Activated CD8-positive, alpha-beta memory T cell treated with anti-CD3 and anti-CD28 coated beads, Interleukin-2, amount 50 U/mL, for 48 hours (primary cell): ENCODE data around the gene CEP85L.

Source experiments
- DNase-seq: peaks from one replicate; pipeline ENCODE4 v3.0.0-alpha.2; 2020

The CEP85L gene

DNA sequence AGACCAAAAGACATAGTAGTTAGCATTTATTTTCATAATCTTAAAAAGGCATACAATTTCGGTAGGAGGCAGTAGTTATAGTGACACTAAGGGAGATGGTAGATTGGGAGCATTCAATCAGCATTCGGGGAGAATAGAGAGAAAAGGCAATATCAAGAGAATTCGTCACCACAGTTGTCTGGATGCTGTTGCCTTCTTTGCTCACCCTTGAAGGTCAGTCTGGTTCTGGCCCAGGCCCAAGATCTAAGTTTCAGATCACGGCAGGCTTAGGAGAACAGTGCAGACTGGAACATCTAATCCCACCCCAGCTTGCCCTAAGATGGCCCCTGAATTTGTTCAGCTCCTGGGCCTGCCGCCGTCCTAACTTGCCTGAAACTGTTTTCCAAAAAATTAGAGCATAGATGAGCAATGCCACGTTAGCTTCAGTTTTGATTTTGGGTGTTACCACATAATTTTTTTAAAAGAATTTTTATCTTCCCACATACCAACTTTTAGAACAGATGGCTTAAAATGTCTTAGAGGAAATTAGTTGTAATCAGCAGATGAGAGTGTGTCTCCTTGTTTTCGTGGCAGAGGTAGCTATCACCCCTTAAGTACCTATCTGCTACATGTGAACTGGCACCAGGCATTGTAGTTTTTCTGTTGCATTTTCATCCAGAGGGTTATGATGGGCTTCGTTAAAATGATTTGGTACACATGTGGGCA lies 8.3 kb upstream of the CEP85L start:
- DNase-seq = no peak

- DNase-seq = no peak
Measured at GRCh38 chr6:118656847-118657451, 5.6 kb upstream of the CEP85L start.

DNA sequence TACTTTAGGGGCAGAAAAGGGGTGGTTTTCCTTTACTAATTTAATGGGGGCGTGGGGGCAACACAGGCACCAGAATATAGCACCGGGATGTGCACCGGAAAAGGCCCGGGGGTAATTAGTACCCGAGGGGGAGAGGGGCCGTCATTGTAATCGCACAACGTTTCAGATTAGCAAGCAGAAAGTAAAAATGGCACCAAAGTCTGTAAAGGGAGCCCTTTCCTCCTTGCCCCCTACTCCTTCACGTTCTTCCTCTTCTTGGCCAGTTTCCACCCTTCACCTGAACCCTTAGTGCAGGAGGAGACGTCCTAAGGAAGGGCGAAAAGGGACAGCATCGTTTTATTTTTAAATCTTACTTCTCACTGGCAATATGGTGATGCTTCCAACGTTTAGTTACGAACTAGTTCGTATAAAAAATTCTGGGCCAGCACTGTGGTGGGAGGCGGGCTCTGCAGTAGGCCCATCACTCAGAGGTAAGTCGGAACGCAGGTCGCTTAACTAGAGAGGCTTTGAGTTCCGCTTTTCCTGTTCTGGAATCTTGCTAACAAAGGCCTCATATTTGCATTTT lies 742 bp upstream of the CEP85L start:
- DNase-seq = no peak

GRCh38 chr6:118650582-118651281 lies 659 bp downstream of the CEP85L start:
- peak; percentile 78 for DNase-seq

DNA sequence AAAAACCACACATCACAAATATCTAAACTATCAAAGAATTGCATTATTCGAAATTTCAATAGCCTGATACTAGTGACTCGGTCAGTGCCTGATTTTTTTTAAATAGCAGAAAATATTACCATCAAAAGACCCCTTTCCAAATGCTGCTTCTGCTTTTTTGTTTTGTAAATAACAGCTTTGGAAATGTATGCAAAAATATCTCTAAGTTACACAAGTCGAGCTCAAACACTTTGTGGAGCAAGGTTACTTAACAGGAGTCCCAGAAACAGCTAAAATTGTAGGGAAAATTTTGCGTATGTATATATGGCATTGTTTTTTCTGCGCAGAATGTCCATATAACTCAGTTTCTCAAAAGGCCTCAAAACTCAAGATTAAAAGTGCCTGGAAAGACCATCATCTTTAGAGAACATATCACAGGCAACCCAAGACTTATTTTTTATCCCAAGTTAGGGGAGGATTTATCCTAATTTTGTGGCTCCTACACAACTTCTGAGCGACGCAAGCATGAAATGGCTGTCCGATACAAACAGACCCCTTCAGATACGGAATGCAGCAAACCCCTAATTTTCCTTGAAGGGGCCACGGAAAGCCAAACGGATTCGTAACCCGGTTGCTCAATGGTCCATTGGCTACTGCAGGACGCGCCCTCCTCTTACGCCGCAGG lies 1.3 kb downstream of the CEP85L start:
- no peak for DNase-seq

- DNase-seq = no peak
Measured at GRCh38 chr6:118648866-118649554, 2.4 kb downstream of the CEP85L start.

DNA sequence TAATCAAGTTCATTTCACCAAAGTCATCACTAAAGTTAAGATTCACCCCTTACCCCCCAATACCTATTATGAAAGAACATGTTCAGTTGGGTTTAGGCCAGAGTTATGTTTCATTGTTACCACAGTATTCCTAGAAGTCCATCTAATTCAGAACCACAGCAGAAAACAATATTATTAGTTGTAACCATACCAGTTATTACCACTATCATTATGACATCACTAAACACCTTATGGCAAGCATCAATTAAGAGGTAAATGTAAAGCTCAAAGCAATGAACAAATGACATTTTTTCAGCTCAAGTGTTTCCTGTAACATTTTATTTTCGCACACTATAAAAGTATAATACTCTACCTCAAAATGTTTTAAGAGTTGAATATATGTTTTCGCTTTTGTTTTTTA lies 4.4 kb downstream of the CEP85L start:
- no peak for DNase-seq

DNA sequence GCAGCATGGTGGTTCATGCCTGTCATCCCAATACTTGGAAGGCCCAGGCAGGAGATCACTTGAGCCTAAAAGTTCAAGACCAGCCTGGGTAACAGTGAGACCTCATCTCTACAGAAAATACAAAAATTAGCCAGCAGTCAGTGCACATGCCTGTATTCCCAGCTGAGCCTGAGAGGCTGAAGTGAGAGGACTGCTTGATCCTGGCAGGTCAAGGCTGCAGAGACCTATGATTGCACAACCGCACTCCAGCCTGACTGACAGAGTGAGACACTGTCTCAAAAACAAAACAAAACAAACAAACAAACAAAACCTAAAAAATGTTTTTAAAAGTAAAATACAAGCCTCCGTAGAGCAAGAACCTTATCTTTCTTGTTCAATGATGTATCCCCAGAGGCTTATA lies 6.0 kb downstream of the CEP85L start:
- no peak for DNase-seq

DNA sequence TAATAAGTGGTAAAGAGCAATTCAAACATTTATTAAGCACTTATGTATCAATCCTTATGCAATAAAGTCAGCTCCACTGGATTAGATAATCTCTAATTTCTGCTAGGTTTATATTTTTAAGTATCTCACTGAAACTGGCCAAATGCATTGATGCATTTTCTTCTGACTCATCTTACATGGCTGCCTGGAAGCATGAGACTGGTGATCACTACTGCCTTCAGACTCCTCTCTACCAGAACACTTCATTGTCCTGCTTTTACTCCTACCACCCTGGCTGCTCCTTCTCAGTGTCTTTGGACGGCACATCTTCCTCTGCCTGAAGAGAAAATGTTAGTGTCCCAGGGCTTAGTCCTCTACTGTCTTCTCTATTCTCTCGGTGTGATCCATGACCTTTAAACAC lies 7.4 kb downstream of the CEP85L start:
- DNase-seq = no peak

- DNase-seq = no peak
Measured at GRCh38 chr6:118641042-118641441, 10.3 kb downstream of the CEP85L start.

DNA sequence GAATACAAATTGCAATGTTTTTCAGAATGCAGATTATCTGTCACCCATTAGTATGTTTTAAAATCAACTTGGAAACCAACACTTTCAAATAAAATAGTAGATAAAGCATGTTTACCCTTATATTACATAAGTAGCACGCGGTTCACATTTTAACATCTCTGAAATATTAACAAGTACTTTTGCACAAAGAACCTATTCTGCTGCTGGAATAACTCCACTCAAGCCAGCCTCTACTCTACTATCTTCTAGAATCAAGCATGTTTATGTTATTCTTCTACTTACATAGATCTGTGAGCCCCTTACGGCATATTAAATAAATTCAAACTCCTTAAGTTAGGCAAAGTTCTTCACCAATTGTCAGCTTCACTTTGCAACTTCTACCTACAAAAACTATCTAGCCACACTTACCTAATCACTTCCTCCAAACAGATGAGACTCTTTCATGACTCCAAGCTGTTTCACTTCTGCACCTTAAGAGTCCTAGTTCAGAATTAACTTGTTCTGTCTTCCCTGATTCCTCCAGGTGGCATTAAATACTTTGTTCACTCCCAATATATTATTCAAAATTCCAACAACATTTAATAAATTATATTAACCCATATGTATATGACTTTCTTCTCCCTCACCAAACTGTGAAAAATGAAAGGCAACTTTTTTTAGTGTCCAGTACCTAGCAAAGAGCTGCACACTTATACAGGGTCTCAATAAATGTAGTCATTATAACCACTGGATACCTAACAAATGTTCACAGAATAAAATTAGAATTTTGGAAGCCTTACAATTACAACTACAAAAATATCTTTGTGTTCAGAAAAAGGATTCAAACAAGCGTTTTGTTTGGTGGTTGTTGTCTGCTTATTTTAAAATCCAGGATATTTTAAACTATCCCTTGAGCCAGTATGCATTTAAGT lies 12.1 kb downstream of the CEP85L start:
- no peak for DNase-seq

GRCh38 chr6:118638288-118638687 lies 13.1 kb downstream of the CEP85L start:
- DNase-seq = no peak

DNA sequence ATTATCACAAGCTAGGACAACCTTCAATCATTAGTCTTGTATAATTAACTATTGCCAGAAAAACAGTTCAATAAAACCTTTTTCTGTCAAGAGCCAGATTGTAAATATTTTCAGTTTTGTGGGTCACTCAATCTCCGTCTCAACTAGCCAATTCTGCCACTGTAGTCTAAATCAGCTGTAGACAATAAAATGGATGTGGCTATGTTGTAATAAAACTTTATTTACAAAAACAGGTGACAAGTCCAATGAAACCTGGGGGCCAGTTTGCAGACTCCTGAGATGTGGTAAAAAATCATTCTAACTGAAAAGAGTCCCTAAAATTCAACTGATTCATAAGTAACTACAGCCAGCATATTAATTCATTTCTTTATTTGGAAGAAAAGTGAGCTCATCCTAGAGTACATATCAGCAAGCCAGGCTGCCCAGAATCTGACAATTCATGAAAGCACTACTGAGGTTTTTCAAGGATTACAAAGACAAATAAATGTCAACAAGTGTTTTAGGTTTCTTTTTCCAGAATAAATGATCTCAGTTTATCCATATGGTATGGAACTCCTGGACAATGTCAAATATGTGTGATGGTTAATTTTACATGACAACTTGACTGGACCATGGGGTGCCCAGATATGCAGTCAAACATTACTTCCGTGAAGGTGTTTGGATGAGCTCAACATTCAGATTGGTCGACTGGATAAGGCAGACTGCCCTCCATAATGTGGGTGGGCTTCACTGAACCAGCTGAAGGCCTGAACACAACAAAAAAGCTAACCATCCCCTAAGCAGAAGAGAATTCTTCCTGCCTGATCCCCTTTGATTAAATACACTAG lies 15.3 kb downstream of the CEP85L start:
- no peak for DNase-seq

DNA sequence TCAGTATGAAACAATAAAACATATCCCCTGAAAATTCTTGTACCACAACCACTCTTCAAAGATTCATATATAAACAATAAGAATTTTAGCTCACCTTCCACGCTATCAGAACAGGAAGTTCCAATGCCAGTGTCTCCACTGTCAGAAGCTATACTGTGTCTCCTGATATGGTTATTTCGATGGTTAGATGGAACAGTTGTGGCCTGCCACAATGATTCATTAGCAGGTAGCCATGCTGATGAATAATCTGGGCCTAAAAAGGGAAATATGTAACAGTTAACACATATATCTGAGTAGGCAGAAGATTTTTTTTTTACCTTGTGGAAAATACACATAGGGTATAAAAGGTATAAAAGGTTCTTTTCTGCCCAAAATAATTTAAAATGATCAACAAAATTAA lies 19.0 kb downstream of the CEP85L start:
- no peak for DNase-seq

- no peak for DNase-seq
Measured at GRCh38 chr6:118630923-118631322, 20.5 kb downstream of the CEP85L start.

- no peak for DNase-seq
Measured at GRCh38 chr6:118630067-118630466, 21.3 kb downstream of the CEP85L start.

DNA sequence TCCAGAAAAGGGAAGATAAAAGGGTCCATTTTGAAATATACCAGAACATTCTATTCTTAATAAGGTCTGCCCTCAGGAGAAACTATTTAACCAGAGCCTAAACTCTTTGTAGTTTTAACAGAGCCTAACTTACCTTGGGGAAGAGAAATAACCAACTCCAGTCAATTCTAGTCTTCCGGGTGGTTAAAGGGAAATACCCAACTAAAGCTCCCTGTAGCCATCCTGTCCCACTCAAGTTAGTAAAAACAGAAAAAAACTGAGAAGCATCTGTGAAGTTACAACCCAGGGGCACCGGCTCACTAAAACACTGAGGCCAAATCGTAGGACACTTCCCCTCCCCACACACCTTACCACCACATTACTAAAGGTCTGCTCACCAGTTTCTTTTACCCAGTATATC lies 23.7 kb downstream of the CEP85L start:
- no peak for DNase-seq

DNA sequence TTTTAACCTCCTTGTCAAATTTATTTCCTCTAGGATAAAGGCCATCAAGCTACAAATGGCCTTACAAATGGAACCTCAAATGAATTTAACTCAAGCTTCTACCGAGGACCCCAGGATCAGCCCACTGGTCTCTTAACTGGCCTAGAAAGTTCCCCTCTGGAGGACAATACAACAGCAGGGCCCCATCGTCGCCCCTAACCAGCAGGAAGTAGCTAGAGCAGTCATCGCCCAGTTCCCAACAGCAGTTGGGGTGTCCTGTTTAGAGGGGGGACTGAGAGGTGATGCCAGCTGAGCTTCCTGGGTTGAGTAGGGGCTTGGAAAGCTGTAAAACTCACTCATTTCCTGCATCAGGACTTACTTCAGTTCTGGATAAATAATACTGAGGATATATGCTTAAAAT lies 25.6 kb downstream of the CEP85L start:
- no peak for DNase-seq

GRCh38 chr6:118621799-118622470 lies 29.5 kb downstream of the CEP85L start:
- DNase-seq = no peak

- DNase-seq = no peak
Measured at GRCh38 chr6:118620202-118620601, 31.2 kb downstream of the CEP85L start.
